Suppressor macrophage treated with lipopolysaccharide for 1 hour (primary cell): ENCODE results near the gene GOSR1.
"Not testable (repeated sequence)": the region's sequence is repeated elsewhere in the genome, so short reads cannot be mapped to it uniquely, and the experiment has no call there.

Experiments
- DNase-seq, 3 donors: peaks; one replicate each; pipeline ENCODE4 v3.0.0-alpha.2; 2020 to 2022

Gene GOSR1

GRCh38 chr17:30506481-30506880, 29.3 kb downstream of the GOSR1 start:
- DNase-seq: no peak

- DNase-seq: no peak
Measured at GRCh38 chr17:30513346-30513745, 36.1 kb downstream of the GOSR1 start.

GRCh38 chr17:30514895-30515596, 37.8 kb downstream of the GOSR1 start:
- DNase-seq: no peak

GRCh38 chr17:30517786-30518185, 40.6 kb downstream of the GOSR1 start:
- no peak for DNase-seq

- no peak for DNase-seq
Measured at GRCh38 chr17:30519166-30519565, 42.0 kb downstream of the GOSR1 start.

- peak in 2 of 3 donors; percentile 8 to 30 for DNase-seq
Measured at GRCh38 chr17:30519707-30520106, 42.5 kb downstream of the GOSR1 start.

- DNase-seq: peak in 1 of 3 donors; percentile 21
Measured at GRCh38 chr17:30520436-30520835, 43.2 kb downstream of the GOSR1 start.

- DNase-seq: no peak
Measured at GRCh38 chr17:30520882-30521281, 43.7 kb downstream of the GOSR1 start.

GRCh38 chr17:30521766-30522165, 44.6 kb downstream of the GOSR1 start:
- DNase-seq: no peak

GRCh38 chr17:30523236-30523635, 46.0 kb downstream of the GOSR1 start:
- not testable (repeated sequence) for DNase-seq

GRCh38 chr17:30524847-30525246, 47.6 kb downstream of the GOSR1 start:
- DNase-seq: no peak

- DNase-seq: no peak
Measured at GRCh38 chr17:30526401-30526800, 49.2 kb downstream of the GOSR1 start.

- not testable (repeated sequence) for DNase-seq
Measured at GRCh38 chr17:30528701-30529100, 51.5 kb downstream of the GOSR1 start.

- DNase-seq: no peak
Measured at GRCh38 chr17:30530346-30531025, 53.3 kb downstream of the GOSR1 start.

GRCh38 chr17:30532871-30533270, 55.7 kb downstream of the GOSR1 start:
- no peak for DNase-seq

GRCh38 chr17:30534298-30534697, 57.1 kb downstream of the GOSR1 start:
- DNase-seq: no peak

GRCh38 chr17:30534938-30535921, 58.0 kb downstream of the GOSR1 start:
- DNase-seq: no peak

- DNase-seq: not testable (repeated sequence)
Measured at GRCh38 chr17:30536846-30537245, 59.6 kb downstream of the GOSR1 start.

GRCh38 chr17:30537667-30538066, 60.5 kb downstream of the GOSR1 start:
- DNase-seq: not testable (repeated sequence)

- no peak for DNase-seq
Measured at GRCh38 chr17:30541802-30542201, 64.6 kb downstream of the GOSR1 start.

GRCh38 chr17:30543456-30543855, 66.2 kb downstream of the GOSR1 start:
- DNase-seq: no peak

GRCh38 chr17:30545024-30545423, 67.8 kb downstream of the GOSR1 start:
- DNase-seq: peak in 1 of 3 donors; percentile 15
